NCI-H446 treated with DMSO at 0.1 percent for 48 hours (cell line): Measurements from ENCODE around the gene ZNF521.

Experiments
- DNase-seq: peaks from one replicate; lab custom pipeline; 2025; lab: John Stamatoyannopoulos, UW

Gene ZNF521

GRCh38 chr18:25167612-25168410 lies 184.2 kb downstream of the ZNF521 start:
- peak; percentile 4 for DNase-seq

- no peak for DNase-seq
Observed at GRCh38 chr18:25166113-25166512, 185.9 kb downstream of the ZNF521 start.

GRCh38 chr18:25164848-25165811 lies 186.8 kb downstream of the ZNF521 start:
- no peak for DNase-seq

- DNase-seq, result no peak
Observed at GRCh38 chr18:25164211-25164847, 187.6 kb downstream of the ZNF521 start.

- DNase-seq, result no peak
Observed at GRCh38 chr18:25153426-25153825, 198.5 kb downstream of the ZNF521 start.

- DNase-seq, result no peak
Observed at GRCh38 chr18:25147877-25148488, 204.0 kb downstream of the ZNF521 start.

GRCh38 chr18:25146512-25146910 lies 205.5 kb downstream of the ZNF521 start:
- DNase-seq, result no peak

- no peak for DNase-seq
Observed at GRCh38 chr18:25145731-25146511, 206.0 kb downstream of the ZNF521 start.

- peak; percentile 46 for DNase-seq
Observed at GRCh38 chr18:25144820-25145219, 207.1 kb downstream of the ZNF521 start.

- DNase-seq, result peak; percentile 65
Observed at GRCh38 chr18:25141886-25142285, 210.1 kb downstream of the ZNF521 start.

GRCh38 chr18:25141399-25141798 lies 210.6 kb downstream of the ZNF521 start:
- DNase-seq, result no peak

- DNase-seq, result no peak
Observed at GRCh38 chr18:25140962-25141308, 211.0 kb downstream of the ZNF521 start.

- DNase-seq, result no peak
Observed at GRCh38 chr18:25140124-25140961, 211.6 kb downstream of the ZNF521 start.

GRCh38 chr18:25137197-25137472 lies 214.8 kb downstream of the ZNF521 start:
- no peak for DNase-seq

GRCh38 chr18:25136416-25137196 lies 215.4 kb downstream of the ZNF521 start:
- DNase-seq, result no peak

GRCh38 chr18:25134861-25135260 lies 217.1 kb downstream of the ZNF521 start:
- no peak for DNase-seq

- no peak for DNase-seq
Observed at GRCh38 chr18:25133879-25134278, 218.1 kb downstream of the ZNF521 start.

GRCh38 chr18:25132786-25133496 lies 219.0 kb downstream of the ZNF521 start:
- no peak for DNase-seq

- DNase-seq, result no peak
Observed at GRCh38 chr18:25126751-25127150, 225.2 kb downstream of the ZNF521 start.
